HG03066 (cell line): ENCODE data around the gene EFNA5.

Experiments used
- ATAC-seq: cut with Tn5 transposase; IDR thresholded peaks from one replicate; pipeline ENCODE4 v1.9.1; 2021; ENCODE audit warnings: low read depth; ENCODE audit not compliant: unreplicated experiment

The EFNA5 gene

DNA sequence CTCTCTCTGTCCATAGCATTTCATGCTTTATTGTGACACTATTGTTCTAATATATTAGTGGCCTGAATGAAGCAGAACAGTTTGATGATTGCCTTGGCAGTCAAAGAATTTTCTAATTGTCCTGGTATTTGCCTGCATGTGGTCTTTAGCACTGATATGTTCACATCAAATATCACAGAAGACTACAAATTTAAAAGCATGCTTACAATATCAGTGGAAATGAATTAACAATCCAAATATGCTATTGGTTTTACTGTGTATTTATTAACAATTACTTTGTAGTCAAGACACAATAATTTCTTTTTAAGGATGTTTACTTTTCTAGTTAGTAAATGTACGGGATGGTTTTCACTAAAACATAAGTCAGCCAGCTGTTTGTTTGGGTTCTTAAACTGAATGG lies 18.3 kb downstream of the EFNA5 start:
- no peak for ATAC-seq

GRCh38 chr5:107651325-107651724 lies 19.4 kb downstream of the EFNA5 start:
- no peak for ATAC-seq

DNA sequence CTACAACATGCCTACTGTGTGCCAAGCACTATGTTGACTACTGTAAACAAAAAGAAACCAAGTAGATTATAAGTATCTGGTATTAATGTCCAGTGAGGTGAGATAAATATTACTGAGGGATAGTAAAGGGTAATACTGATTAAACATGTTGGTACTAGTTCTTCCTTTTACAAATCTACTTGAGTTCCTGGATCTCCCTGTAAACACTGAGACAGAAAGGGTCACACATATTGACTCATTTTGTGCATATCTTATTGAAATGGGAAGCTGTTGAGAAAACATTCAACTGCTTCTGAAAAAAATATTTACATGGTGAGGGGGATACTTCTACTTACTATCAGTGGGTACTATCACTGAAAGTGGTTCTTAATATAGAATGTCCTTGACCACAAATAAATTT lies 24.3 kb downstream of the EFNA5 start:
- no peak for ATAC-seq

DNA sequence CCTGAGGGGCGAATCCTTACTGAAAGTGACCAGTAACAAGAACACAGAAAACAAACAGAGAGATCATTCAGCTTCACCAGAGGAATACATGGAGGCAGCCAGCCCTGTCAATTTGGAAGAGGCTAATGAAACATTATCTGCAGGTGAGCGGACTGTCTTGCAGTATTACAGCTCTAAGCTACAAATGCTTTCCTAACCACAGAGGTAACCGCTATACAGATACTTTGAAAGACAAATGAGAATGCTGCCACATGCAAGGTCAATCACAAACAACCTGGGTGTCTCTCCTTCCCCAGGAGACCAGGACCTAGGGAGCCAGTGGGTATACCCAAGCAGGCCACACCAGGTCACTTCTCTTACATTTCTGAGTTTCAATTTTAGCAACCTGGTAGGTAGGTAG lies 30.2 kb downstream of the EFNA5 start:
- ATAC-seq, result no peak

- ATAC-seq, result no peak
Measured at GRCh38 chr5:107639990-107640389, 30.7 kb downstream of the EFNA5 start.

- no peak for ATAC-seq
Measured at GRCh38 chr5:107636555-107636954, 34.2 kb downstream of the EFNA5 start.

DNA sequence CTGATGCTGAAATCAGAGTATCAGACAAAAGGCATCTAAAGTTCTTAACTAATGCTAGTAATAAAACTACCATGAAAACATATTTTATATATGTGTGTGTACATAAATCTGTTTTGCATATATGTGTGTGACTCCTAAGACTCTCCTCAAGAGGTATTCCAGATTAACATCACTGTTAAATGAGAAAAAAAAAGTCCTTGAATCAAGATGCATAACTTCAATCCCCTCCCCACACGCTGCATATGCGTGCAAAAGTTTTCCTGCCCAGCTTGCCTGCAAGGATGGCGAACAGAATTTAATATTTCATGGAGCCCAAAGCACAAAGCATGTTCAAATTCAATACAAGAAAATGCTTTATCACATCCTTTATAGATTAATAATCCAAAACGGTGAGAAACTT lies 34.7 kb downstream of the EFNA5 start:
- ATAC-seq, result no peak

GRCh38 chr5:107634981-107635848 lies 35.5 kb downstream of the EFNA5 start:
- no peak for ATAC-seq

GRCh38 chr5:107633171-107633901 lies 37.4 kb downstream of the EFNA5 start:
- ATAC-seq, result no peak

GRCh38 chr5:107631805-107632362 lies 38.9 kb downstream of the EFNA5 start:
- no peak for ATAC-seq

DNA sequence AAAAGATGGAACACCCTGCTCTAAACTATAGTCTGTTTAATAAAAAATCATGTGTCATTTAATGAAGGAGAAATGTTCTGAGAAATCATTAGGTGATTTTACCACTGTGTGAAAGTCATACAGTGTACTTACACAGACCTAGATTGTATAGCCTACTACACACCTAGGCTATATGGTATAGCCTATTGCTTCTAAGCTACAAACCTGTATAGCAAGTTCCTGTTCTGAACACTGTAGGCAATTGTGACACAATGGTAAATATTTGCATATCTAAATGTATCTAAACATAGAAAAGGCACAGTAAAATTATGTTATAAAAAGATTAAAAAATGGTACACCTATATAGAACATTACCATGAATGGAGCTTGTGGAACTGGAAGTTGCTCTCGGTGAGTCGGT lies 40.6 kb downstream of the EFNA5 start:
- ATAC-seq, result no peak

- no peak for ATAC-seq
Measured at GRCh38 chr5:107624235-107624634, 46.5 kb downstream of the EFNA5 start.

- no peak for ATAC-seq
Measured at GRCh38 chr5:107621089-107621488, 49.6 kb downstream of the EFNA5 start.

DNA sequence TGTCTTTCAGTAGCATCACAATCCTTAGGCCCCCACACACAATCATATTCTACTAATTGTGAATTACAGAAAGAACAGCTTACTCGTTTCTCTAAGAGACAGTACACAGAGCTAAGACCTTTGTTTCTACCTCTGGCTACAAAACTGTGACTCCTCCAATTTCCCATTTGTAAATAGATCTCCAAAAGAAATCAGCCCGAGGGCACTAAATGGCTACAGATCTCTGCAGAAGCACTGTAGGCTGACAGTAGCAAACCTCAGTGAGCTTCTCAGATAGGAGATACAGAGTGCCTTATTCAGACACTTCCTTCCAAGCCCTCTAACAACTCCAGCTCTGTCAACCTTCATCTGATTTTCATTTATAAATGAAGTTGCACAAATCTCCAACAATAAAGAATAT lies 51.0 kb downstream of the EFNA5 start:
- no peak for ATAC-seq

DNA sequence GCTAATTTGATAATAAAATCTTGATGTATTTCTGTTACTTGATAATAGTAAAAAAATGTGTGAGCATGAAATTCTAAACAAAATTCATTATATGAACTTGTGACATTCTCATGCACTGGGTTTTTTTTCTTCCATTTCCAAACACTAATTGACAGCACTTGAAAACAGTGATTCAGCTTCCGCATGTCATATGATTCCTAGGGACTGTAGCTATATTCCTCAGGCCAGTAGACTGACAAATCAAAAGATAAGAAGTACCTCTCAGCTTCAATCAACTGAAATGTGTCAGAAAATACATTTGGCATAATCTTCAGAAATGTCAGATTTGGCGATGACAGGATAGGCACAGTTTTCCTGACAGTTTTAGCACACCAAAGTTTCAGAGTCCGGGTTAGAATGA lies 52.5 kb downstream of the EFNA5 start:
- no peak for ATAC-seq

GRCh38 chr5:107617052-107617451 lies 53.7 kb downstream of the EFNA5 start:
- no peak for ATAC-seq

DNA sequence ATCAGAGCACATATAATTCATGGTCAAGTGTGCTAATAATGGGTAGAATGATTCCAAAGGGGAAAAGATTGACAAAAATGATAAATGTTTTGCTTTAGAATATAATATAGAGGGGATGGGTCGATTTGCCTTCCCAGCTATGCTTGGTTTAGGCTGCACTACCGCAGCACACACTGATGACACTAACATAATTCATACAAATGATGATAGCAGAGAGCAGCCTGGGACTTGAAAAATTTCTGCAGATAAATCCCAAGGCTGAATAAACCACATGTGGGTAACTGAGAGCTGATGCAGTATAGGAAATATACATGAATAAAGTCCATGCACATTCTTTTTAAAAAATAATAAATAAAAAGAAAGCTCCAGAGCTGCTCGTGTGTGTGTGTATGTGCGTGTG lies 54.5 kb downstream of the EFNA5 start:
- no peak for ATAC-seq

DNA sequence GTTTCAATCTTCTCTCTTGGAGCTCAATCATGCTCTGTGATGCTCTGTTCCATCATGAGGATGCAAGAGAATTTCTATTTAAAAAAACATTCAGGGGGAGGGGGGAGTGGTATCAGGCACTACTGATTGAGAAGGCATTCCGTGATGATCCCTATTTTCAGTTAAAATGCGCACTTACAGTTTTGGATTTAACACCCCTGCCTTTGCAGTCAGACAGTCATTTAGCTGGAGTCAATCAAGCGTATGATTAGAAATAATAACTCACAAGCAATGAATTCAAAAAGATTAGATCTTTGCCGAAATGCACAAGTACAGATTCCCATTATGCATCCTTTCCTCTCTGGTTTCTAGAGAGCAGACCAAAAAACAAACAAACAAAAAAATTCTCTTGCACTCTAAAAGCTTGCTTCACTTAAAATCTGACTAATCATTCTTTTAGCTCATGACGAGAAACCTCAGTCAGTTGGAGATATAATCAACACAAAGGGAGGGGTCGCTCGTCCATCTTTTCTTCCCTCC lies 55.4 kb downstream of the EFNA5 start:
- no peak for ATAC-seq

- no peak for ATAC-seq
Measured at GRCh38 chr5:107612541-107612940, 58.2 kb downstream of the EFNA5 start.

GRCh38 chr5:107610798-107611197 lies 59.9 kb downstream of the EFNA5 start:
- no peak for ATAC-seq

GRCh38 chr5:107607671-107608345 lies 62.9 kb downstream of the EFNA5 start:
- ATAC-seq, result no peak
